Fibroblast of peridontal ligament (primary cell): ENCODE measurements around the gene ATP2A1.
"Not testable (repeated sequence)": the region's sequence is repeated elsewhere in the genome, so short reads cannot be mapped to it uniquely, and the experiment has no call there.

Source experiments
- DNase-seq: peaks from one replicate; pipeline ENCODE4 v3.0.0-alpha.2; 2010; ENCODE audit errors: extremely low read depth

ATP2A1 gene

DNA sequence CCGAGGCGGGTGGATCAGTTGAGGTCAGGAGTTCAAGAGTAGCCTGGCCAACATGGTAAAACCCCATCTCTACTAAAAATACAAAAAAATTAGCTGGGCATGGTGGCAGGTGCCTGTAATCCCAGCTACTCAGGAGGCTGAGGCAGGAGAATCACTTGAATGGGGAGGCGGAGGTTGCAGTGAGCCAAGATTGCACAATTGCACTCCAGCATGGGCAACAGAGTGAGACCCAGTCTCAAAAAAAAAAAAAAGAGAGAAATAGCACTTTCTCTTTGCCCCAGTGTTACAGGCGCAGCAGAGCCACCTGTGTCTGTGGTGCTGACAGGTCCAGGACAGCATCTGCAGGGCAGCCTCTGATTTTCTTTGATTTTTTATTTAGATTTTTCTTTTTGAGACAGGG, 3.3 kb downstream of the ATP2A1 start:
- DNase-seq, result not testable (repeated sequence)

DNA sequence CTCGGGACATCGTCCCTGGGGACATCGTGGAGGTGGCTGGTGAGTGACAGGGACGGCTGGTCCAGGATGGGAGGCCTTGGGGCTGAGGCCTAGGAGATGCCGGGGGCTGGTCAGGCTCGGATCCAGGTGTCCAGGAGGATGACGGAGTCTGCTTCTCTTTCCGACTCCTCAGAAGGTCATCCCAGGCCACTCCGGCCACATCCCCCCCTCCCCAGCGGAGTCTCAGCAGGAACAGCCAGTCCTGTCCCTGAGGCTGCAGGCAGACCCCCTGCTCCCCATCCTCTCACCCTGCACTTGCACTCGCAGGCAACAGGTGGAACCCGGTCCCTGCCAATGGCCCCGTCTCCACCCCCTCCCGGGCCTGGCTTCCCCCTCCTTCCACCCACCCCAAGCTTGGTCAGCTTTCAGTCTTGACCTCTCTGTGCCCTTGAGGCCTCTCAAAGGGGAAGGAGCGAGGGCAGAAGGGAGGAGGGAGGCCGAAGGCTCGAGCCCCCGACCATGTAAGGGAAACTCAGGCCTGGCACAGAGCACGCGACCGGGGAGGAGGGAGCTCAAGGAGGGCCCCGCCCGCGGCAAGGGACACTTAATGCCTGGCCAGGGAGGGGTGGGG, 4.4 kb downstream of the ATP2A1 start:
- DNase-seq, result no peak

DNA sequence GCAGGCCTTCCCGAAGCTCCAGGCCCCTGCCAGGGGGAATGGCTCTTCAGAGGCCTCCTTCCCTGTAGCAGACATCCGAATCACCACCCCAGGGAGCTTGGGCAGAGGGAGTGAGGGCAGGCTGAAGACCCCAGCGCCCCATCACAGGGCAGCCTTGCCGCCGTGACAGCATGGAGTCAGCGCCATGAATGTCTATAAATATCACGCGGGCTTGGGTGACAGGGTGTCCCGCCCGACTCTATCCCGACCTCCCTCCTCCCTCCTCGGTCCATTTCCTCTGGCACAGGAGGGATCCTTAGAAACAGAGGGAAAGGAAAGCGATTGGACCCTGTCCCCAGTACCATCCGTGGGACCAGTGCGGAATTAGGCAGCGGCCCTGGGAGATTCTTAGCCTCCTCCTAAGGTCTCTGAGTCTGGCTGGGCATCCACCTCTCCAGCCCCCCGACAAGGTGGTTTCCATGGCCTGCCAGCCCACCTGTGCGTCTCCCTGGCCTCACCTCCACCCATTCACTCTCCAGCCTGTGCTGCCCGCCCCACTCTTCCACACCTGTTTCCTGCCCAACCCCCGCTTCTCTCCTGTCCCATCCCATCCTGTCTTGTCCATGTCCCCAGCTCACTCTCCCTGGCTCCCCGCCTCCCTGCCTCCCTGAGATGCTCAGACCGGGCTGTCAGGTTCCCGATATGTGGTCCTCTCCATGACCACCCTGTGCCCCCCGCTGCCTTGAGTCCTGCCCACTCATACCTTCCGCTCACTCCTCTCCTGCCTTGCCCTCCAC, 5.1 kb downstream of the ATP2A1 start:
- DNase-seq, result no peak

DNA sequence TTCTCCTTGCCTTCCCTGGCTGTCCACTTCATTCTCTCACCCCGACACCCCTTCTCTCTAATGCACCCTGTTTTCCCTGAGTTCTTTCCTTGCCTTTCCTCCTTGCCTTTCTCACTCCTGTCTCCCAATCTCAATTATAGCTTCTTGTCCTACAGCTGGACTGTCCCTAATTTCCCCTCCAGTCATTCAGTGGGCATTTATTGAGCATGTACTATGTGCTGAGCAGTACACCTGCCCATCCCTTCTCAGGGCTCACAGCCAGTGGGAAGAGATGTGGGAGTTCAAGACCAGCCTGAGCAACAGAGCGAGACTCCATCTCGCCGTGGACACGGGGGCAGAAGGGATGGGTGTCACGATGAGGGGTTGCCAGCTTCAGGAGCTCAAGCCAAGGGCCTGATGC, 5.8 kb downstream of the ATP2A1 start:
- no peak for DNase-seq

DNA sequence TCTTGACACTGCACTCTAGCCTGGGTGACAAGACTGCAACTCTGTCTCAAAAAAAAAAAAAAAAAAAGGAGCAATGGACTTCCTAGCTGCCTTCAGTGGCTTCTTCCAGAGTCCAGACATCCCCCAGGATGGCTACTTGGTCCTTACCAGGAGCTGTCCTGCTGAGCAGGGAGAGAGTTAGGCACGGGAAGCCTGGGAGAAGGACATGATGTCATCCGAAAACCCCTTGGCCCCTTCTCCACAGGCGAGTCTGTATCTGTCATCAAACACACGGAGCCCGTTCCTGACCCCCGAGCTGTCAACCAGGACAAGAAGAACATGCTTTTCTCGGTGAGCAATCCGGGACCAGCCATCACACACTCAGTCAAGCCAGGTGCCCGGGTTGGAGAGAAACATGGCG, 8.7 kb downstream of the ATP2A1 start:
- no peak for DNase-seq

DNA sequence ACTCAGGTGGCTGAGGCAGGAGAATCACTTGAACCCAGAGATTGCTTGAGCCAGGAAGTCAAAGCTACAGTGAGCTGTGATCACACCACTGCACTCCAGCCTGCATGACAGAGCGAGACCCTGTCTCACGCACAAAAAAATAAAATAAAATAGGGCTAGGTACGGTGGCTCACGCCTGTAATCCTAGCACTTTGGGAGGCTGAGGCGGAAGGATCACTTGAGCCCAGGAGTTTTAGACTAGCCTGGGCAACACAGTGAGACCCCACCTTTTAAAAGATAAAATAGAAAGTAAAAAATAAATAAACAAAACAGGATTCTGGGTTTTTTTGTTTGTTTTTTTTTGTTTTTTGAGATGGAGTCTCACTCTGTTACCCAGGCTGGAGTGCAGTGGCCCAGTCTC, 12.1 kb downstream of the ATP2A1 start:
- DNase-seq, result not testable (repeated sequence)

DNA sequence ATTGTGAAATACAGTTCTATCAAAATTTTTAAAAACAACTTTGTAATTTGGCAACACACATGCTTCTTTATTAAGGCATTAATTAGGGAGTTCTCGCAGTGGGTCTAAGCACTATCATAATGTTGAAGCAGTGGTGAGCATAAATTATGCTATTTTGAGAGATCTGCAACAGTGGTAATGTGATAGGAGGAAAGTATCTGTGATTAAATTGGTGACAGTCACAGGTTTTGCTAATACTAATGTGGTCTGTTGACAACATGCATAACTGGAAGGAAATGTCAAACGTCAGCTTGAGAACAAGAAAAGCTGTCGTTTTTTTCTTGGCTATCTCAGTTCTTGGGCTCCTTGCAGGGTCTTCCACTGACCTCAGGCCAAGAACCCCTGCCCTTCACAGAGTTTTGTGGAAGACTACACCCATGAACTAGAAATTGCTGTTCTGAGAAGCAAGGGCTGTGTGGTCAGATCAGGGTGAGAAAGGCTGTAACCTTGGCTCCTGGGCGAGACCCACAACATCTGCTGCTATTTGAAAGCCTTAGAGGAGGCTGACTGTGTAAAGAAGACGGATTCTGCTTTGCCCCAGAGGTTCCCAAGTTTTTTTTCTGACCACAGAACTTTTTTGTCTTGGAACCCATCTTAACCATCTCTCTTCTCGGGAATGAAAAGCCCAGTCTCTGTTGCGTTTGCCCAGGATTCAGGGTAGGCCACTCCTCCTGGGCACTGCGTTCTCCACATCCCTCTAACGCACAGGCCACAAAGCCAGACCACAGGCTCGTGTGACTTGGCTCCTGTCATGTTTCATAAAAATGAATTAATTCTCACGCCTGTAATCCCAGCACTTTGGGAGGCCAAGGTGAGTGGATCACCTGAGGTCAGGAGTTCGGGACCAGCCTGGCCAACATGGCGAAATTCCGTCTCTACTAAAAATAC, 13.9 kb downstream of the ATP2A1 start:
- DNase-seq, result no peak

DNA sequence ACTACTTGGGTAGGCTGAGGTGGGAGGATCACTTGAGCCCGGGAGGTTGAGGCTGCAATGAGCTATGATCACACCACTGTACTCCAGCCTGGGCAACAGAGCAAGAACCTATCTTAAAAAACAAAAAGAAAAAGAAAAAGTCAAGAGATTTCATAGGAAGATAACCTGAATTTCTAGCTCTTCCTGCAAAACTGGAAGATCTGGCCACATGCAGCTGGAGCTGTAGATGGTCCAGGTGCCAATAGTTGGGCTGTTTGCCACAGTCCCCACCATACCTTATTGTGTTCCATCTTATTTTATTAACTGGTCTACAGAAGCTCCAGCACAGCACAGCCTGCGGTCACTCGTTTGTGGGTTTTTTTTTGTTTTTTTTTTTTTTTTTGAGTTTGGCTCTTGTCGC, 15.0 kb downstream of the ATP2A1 start:
- DNase-seq, result no peak

DNA sequence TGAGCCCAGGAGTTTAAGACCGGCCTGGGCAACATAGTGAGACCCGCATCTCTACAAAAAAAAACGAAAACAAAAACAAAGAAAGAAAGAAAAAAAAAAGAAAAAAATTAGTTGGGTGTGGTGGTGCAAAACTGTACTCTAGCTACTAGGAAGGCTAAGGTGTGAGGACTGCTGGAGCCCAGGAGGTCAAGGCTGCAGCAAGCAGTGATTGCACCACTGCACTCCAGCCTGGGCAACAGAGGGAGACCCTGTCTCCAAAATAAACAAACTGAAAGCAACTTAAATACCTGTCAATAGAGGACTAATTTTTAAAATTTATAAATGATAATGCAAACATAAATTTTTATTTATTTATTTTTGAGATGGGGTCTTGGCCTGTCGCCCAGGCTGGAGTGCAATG, 17.3 kb downstream of the ATP2A1 start:
- DNase-seq, result no peak

DNA sequence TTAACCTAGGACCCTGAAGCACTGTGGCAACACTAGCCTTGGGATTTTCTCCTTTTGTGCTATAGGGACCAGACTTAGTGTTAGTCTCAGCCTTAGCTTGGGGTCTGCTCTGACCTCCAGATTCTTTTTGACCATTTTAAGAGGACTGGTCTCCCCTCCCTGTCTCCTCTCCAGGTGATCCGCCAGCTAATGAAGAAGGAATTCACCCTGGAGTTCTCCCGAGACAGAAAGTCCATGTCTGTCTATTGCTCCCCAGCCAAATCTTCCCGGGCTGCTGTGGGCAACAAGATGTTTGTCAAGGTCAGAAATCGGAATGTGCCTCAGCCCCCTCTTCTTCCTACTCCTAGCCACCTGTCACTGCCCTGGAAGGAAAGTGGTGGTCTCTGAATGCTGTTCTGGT, 19.5 kb downstream of the ATP2A1 start:
- no peak for DNase-seq

DNA sequence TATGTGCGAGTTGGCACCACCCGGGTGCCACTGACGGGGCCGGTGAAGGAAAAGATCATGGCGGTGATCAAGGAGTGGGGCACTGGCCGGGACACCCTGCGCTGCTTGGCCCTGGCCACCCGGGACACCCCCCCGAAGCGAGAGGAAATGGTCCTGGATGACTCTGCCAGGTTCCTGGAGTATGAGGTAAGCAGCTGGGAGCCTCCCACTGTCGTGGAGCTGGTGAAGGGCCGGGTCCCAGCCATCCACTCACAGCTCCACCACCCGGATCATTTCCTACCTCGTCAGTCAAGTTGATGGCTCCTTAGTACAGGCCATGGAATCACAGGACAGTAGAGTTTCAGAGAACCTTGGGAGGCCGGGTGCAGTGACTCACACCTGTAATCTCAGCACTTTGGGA, 20.0 kb downstream of the ATP2A1 start:
- no peak for DNase-seq

DNA sequence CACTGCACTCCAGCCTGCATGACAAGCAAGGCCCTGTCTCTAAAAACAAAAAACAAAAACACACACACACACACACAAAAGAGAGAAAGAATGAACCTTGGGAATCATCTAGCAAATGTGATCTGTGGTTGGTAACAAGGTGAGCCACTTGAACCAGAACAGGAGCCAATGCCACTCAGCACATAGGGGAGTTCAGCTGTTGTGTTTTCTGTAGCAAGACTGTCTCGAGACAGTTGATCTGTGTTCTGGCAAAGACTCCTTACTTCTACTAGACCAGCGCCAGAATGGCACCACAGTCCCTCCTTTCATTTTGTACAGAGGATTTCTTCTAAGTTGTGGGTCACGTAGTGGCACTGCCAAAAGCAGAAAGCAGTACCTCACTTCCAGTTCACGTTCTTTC, 20.7 kb downstream of the ATP2A1 start:
- no peak for DNase-seq

DNA sequence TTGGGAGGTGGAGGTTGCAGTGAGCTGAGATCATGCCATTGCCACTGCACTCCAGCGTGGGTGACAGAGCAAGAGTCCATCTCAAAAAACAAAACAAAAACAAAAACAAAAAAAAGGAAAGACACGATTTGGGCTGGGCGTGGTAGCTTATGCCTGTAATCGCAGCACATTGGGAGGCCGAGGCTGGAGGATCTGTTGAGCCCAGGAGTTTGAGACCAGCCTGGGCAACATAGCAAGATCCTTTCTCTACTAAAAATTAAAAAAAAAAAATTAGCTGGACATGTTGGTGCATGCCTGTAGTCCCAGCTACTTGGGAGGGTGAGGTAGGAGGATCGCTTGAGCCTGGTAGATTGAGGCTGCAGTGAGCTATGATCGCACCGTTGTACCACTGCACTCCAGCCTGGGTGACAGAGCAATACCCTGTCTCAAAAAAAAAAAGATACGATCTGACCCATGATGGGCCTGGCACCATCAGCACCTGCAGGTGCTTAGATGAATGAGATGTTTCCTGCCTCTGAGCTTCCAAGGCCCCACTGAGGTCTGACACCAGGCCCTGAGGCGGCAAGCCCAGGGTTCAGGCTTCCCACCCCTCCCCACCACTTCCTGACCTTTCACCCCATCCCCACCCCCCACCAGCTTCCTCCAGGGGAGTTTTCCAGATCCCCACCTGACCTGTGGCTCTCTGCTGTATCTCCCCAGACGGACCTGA, 21.7 kb downstream of the ATP2A1 start:
- no peak for DNase-seq

DNA sequence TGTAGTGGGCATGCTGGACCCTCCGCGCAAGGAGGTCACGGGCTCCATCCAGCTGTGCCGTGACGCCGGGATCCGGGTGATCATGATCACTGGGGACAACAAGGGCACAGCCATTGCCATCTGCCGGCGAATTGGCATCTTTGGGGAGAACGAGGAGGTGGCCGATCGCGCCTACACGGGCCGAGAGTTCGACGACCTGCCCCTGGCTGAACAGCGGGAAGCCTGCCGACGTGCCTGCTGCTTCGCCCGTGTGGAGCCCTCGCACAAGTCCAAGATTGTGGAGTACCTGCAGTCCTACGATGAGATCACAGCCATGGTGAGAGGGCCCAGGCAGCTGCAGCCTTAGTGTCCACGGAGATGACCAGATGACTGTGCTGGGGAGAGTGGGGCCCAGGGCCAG, 22.3 kb downstream of the ATP2A1 start:
- DNase-seq, result no peak

DNA sequence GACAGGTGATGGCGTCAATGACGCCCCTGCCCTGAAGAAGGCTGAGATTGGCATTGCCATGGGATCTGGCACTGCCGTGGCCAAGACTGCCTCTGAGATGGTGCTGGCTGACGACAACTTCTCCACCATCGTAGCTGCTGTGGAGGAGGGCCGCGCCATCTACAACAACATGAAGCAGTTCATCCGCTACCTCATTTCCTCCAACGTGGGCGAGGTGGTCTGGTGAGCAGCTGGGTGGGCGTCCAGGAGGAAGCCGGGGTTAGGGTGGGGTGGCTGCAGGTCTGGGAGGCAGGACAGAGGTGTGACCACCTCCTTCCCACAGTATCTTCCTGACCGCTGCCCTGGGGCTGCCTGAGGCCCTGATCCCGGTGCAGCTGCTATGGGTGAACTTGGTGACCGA, 23.6 kb downstream of the ATP2A1 start:
- no peak for DNase-seq

DNA sequence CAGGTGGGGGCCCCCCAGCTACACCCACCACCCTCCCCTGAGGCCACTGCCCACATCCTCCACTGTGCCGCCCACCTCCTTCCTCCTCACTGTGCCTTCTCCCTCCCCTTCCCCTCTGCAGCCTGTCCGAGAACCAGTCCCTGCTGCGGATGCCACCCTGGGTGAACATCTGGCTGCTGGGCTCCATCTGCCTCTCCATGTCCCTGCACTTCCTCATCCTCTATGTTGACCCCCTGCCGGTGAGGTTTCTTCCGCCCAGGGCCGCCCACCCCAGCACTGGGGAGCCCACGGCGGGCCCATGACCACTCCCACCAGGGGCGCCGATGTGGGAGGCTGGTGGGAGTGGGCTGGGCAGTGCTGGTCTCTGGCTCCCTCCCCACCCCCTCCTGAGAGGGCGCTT, 24.6 kb downstream of the ATP2A1 start:
- no peak for DNase-seq

DNA sequence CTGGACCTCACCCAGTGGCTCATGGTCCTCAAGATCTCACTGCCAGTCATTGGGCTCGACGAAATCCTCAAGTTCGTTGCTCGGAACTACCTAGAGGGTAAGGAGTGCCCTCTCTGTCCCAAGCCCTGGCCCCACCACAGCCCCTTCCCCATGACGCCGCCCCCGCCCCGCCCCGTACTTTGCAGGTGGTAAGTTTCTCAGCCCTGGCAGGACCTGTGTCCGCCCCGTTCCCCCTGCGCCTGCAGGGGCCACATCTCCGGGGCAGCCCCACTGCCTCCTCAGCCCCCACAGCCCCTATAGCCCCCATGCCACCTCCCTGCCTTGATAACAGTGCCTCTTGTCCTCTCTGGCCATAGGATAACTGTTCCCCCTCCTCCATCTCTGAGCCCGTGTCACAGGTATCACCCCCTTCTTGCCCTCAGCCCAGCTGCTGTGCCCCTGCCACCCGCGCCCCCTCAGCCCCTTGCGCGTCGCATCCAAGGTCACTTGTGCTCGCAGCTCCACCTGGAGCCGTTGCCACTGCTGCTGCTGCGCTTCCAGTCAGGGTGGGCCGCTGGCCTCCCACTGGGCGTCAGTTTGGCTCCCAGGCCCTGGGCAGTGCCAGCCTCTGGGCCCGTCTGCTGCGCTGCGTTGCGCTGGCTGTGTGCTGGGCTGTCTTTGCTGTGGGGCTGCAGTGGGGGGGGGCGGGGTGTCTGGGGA, 25.2 kb downstream of the ATP2A1 start:
- no peak for DNase-seq

DNA sequence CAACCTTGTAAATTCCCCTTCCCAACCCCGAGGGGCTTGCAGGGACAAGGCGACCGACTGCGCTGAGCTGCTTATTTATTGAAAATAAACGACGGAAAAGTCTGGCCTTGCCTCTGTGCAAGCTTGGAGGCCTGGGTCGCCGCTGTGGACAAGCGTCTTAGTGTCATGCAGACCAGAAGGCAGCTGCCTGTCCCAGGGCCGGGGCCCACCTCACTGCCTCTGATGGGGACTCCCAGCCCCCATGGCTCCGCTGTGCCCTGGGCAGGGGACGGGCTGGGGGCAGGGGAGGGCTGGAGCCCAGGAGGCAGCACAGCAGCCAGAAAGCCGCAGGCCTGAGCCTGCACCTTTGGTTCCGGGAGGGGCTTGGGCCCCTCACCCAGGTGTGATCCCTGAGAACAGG, 26.1 kb downstream of the ATP2A1 start:
- DNase-seq, result no peak

DNA sequence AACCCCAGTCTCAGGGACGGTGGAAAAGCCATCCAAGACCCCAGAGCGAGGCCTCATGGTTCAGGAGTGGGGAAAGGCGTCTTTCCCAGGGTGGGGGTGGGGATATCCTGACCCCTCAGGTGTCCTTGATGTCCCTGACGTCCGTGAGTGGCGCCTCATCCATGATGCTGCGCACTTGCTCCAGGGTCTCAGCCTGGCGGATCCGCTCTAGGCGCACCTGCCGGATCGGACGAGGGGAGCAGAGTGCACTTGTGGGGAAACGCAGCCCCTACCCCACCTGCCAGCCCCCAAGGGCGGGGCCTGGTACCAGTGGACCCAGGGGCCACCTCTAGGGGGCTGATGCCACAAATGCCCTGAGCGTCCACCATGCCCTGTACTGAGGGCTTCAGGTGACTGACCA, 26.5 kb downstream of the ATP2A1 start:
- no peak for DNase-seq

DNA sequence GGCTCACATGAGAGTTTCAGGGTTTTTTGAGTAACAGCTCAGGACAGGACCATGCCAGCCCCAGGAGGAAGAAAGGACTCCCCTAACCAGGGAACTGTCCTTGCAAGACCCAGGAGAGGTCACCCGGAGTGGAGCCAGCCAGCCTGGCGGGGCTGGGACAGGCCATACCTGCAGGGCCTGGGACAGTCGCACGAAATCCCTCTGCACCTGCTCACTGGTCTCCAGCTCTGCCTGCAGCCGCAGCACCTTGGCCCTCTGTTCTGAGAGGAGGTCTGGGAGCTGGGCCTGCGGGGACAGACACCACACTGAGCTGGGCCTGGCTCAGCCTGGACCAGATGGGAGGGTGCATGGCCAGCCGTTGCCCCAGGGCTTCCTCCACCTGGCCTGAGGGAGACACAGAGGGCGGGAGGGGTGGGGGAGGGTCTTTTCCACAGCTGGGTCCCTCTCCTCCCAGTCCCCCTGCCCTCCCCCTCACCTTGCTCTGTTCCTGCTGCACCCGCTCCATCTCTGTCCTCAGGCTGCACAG, 27.0 kb downstream of the ATP2A1 start:
- DNase-seq, result no peak

DNA sequence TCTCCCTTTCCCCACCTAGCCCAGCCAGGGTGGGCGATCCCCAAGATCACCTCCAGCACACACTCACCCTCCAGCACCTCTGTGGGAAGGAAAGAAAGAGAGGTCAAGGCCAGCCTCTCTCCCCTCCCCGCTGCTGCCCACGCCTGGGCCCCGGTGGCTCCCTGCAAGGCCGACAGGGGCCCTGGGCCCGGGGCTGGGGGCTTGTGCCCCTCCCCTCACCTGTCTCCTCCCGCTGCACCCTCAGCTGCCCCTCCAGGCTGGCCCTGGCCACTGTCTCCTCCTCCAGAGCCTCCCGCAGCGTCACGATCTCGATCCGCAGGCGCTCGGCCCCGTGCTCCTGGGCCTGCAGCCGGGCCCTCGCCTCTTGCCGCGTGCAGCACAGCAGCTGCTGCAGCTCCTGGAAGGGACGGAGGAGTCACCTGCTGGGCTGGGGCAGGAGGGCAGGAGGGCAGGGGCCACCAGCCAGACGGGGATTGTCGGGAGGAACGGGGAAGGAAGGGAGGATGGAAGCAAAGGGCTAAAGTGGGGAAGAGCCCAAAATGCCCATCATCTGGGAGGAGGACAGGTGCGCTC, 27.6 kb downstream of the ATP2A1 start:
- DNase-seq, result no peak
